Upper lobe of left lung (tissue), 4 donors: ENCODE results near the gene CRIP3.

ENCODE experiments used
- EP300 ChIP-seq, 4 donors: sonication (generic); formaldehyde crosslinking; IDR thresholded peaks; one replicate each; pipeline ENCODE4 v1.5.1; 2017; ENCODE audit warnings: antibody characterized with exemption in 4 of 4, control low read depth in 2 of 4
- POLR2A ChIP-seq, 4 donors: fragments of 450-650 bp; IDR thresholded peaks; one replicate each; pipeline ENCODE4 v1.5.1; 2016 to 2017; ENCODE audit warnings: antibody characterized with exemption in 4 of 4, mild to moderate bottlenecking in 2 of 4
- POLR2AphosphoS5 ChIP-seq, 2 donors: sonication (generic); formaldehyde crosslinking; IDR thresholded peaks; one replicate each; pipeline ENCODE4 v1.5.1; 2017; ENCODE audit warnings: antibody characterized with exemption in 2 of 2
- TF ChIP-seq, protein P1 (sequence below), 6 experiments: fragments of 450-650 bp in 4 of 6; fragments of 200-600 bp in 2 of 6; sonication (generic) in 2 of 6; IDR thresholded peaks; one replicate each; pipeline ENCODE4 v1.5.1; 2016 to 2019; ENCODE audit warnings: antibody characterized with exemption in 6 of 6

DNA sequence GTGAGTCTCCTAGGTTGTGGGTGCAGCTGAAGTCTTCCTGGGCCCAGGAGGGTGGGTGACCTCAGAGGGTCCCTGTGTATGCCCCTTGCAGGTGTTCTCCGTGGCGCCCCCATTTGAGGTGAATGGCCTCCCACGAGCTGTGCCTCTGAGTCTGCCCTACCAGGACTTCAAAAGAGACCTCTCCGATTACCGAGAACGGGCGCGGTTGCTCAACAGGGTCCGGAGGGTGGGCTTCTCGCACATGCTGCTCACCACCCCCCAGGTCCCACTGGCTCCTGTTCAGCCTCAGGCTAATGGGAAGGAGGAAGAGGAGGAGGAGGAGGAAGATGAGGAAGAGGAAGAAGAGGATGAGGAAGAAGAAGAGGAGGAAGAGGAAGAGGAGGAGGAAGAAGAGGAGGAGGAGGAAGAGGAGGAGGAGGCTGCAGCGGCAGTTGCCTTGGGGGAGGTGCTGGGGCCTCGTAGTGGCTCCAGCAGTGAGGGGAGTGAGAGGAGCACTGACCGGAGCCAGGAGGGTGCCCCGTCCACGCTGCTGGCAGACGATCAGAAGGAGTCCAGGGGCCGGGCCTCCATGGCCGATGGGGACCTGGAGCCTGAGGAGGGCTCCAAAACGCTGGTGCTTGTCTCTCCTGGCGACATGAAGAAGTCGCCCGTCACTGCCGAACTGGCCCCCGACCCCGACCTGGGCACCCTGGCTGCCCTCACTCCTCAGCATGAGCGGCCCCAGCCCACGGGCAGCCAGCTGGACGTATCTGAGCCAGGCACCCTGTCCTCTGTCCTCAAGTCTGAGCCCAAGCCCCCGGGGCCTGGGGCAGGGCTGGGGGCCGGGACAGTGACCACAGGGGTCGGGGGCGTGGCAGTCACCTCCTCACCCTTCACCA, 25.8 kb downstream of the CRIP3 start:
- TF ChIP-seq, protein P1, sequence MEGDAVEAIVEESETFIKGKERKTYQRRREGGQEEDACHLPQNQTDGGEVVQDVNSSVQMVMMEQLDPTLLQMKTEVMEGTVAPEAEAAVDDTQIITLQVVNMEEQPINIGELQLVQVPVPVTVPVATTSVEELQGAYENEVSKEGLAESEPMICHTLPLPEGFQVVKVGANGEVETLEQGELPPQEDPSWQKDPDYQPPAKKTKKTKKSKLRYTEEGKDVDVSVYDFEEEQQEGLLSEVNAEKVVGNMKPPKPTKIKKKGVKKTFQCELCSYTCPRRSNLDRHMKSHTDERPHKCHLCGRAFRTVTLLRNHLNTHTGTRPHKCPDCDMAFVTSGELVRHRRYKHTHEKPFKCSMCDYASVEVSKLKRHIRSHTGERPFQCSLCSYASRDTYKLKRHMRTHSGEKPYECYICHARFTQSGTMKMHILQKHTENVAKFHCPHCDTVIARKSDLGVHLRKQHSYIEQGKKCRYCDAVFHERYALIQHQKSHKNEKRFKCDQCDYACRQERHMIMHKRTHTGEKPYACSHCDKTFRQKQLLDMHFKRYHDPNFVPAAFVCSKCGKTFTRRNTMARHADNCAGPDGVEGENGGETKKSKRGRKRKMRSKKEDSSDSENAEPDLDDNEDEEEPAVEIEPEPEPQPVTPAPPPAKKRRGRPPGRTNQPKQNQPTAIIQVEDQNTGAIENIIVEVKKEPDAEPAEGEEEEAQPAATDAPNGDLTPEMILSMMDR (IDR thresholded peaks at IDR 0.05), result no peak
- no peak for TF ChIP-seq POLR2A (IDR thresholded peaks at IDR 0.05)
- TF ChIP-seq POLR2AphosphoS5 (IDR thresholded peaks at IDR 0.05), result no peak
- TF ChIP-seq EP300 (IDR thresholded peaks at IDR 0.05), result no peak
